HG03159 (cell line): ENCODE results near the gene TTYH3.
"Not testable (repeated sequence)": the region's sequence is repeated elsewhere in the genome, so short reads cannot be mapped to it uniquely, and the experiment has no call there.

Source experiments
- ATAC-seq: cut with Tn5 transposase; IDR thresholded peaks from one replicate; pipeline ENCODE4 v1.9.1; 2021; ENCODE audit warnings: mild to moderate bottlenecking, moderate library complexity; ENCODE audit not compliant: unreplicated experiment

The TTYH3 gene

GRCh38 chr7:2602406-2603043, 29.3 kb upstream of the TTYH3 start:
- no peak for ATAC-seq

GRCh38 chr7:2603044-2603965, 28.5 kb upstream of the TTYH3 start:
- no peak for ATAC-seq

- no peak for ATAC-seq
Measured at GRCh38 chr7:2604608-2605174, 27.1 kb upstream of the TTYH3 start.

- no peak for ATAC-seq
Measured at GRCh38 chr7:2605608-2606538, 25.9 kb upstream of the TTYH3 start.

GRCh38 chr7:2606539-2606936, 25.2 kb upstream of the TTYH3 start:
- no peak for ATAC-seq

GRCh38 chr7:2607122-2607922, 24.5 kb upstream of the TTYH3 start:
- ATAC-seq: no peak

- ATAC-seq: no peak
Measured at GRCh38 chr7:2607923-2608904, 23.6 kb upstream of the TTYH3 start.

- ATAC-seq: peak; percentile 74
Measured at GRCh38 chr7:2608921-2609411, 22.8 kb upstream of the TTYH3 start.

GRCh38 chr7:2609646-2610045, 22.1 kb upstream of the TTYH3 start:
- not testable (repeated sequence) for ATAC-seq

- ATAC-seq: no peak
Measured at GRCh38 chr7:2610466-2610865, 21.3 kb upstream of the TTYH3 start.

GRCh38 chr7:2610898-2611297, 20.9 kb upstream of the TTYH3 start:
- no peak for ATAC-seq

GRCh38 chr7:2611401-2611800, 20.4 kb upstream of the TTYH3 start:
- no peak for ATAC-seq

- no peak for ATAC-seq
Measured at GRCh38 chr7:2611922-2612321, 19.9 kb upstream of the TTYH3 start.

GRCh38 chr7:2612445-2613097, 19.2 kb upstream of the TTYH3 start:
- no peak for ATAC-seq

GRCh38 chr7:2613098-2613930, 18.5 kb upstream of the TTYH3 start:
- no peak for ATAC-seq

GRCh38 chr7:2613931-2614600, 17.7 kb upstream of the TTYH3 start:
- ATAC-seq: no peak
